HUES6 (cell line): ENCODE measurements around the gene GATD1.

Experiments
- H3K27ac ChIP-seq: 2 replicates; pipeline ENCODE4 v1.7.0; 2013; ENCODE audit warnings: low read depth, mild to moderate bottlenecking, low read length, inconsistent platforms
- H3K27me3 ChIP-seq: 2 replicates; pipeline ENCODE4 v1.6.1; 2013; ENCODE audit warnings: low read length; ENCODE audit not compliant: control insufficient read depth, insufficient read depth
- H3K36me3 ChIP-seq: 2 replicates; pipeline ENCODE4 v1.6.1; 2013; ENCODE audit warnings: low read length; ENCODE audit not compliant: control insufficient read depth, insufficient read depth
- H3K4me1 ChIP-seq: 2 replicates; pipeline ENCODE4 v1.6.1; 2013; ENCODE audit warnings: low read length; ENCODE audit not compliant: control insufficient read depth, insufficient read depth
- H3K4me3 ChIP-seq: 2 replicates; pipeline ENCODE4 v1.5.1; 2013; ENCODE audit warnings: low read depth, low read length
- H3K9ac ChIP-seq: one replicate; pipeline ENCODE4 v1.6.1; 2013; ENCODE audit warnings: mild to moderate bottlenecking, low read length
- H3K9me3 ChIP-seq: 2 replicates; pipeline ENCODE4 v1.6.1; 2013; ENCODE audit warnings: low read depth, low read length; ENCODE audit not compliant: control insufficient read depth, insufficient read depth

The GATD1 gene

DNA sequence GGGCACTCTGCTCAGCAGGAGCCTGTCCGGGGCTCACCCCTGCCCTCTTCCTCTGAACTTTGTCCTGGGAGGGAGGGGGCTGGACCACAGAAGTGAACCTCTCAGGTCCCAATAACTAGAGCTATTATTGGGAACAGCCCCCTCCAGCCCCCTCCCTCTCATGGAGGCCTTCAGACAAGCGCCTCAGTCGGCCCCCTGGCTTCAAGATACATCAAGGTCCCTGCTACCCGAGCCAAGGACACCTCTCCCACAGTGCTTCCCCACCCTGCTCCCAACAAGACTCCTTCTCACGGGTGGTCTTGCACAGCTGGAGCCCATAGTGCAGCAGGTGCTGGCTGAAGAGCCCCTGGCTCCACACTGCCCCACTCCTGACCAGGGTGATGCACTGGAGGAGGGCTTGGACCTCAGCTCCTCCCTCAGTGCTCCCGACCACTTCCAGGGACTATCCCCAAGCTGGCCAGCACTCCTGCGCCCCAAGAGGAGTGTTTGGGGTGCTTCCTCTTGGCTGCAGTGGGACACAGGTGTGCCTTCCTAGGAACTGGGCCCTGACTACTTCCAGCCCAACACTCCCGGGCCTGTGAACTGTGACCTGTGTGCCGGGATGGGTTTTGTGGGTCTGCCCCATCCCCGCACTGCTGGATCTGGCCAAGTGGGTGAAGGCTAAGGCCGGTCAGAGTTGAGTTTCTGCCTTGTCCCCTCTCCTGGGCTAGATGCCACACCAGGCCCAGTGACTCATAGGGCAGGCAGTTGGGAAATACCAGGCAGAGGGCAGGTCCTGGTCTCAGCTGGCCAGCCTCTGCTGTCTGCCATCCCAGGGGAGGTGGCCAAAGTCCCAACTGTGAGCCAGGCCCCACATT is 43.6 kb upstream of the GATD1 start:
- Histone ChIP-seq H3K9me3 (no peaks in the 10 kb centered on the region), H3K4me1 (peaks cover 10% of the 10 kb centered on the region), H3K9ac (no peak overlapping the region), H3K27ac (no peak overlapping the region), H3K36me3 (peaks cover 16% of the 10 kb centered on the region; the same call in 1 of the 2 replicates), H3K4me3 (peak overlapping the region; percentile 86), H3K27me3 (peaks cover 9% of the 10 kb centered on the region; the same call in 1 of the 2 replicates)

DNA sequence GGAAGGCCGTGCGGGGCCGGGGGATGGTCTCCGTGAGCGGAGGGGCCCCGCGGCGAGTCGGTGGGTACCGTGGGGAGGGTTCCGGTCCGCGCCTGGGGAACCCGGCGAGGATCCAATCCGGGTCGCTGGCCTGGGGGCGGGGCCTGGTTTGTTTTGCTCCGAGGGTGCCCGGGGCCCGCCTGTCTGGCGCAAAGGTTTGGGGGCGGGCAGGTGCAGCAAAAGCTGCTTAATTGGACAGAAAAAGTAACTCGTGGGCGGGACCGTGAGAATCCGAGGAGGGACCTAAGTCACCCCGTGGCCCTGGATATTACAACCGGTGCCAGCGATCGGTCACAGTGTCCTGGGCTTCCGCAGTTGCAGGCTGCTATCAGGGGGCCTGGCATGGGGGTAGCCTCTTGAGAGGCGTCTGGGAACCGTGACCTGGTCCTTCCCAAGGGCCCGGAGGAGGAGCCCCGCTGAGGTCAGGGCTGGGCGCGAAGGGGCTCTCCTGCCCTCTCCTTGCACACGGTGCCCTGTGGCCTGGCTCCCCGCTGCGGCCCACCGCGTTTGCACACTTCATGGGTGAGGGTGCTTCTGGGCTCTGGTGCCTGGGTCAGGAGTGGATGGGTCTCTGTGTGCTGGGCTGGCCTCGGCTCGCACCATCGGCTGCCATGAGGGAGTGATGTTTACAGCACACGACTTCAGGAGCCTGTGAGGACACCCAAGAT is 42.8 kb upstream of the GATD1 start:
- Histone ChIP-seq H3K4me3 (peak overlapping the region; percentile 86), H3K9ac (peak overlapping the region; percentile 34), H3K27ac (no peak overlapping the region), H3K27me3 (peaks cover under 1% of the 10 kb centered on the region; the same call in 1 of the 2 replicates), H3K36me3 (peaks cover 16% of the 10 kb centered on the region; the same call in 1 of the 2 replicates), H3K4me1 (peaks cover 10% of the 10 kb centered on the region), H3K9me3 (no peaks in the 10 kb centered on the region)

DNA sequence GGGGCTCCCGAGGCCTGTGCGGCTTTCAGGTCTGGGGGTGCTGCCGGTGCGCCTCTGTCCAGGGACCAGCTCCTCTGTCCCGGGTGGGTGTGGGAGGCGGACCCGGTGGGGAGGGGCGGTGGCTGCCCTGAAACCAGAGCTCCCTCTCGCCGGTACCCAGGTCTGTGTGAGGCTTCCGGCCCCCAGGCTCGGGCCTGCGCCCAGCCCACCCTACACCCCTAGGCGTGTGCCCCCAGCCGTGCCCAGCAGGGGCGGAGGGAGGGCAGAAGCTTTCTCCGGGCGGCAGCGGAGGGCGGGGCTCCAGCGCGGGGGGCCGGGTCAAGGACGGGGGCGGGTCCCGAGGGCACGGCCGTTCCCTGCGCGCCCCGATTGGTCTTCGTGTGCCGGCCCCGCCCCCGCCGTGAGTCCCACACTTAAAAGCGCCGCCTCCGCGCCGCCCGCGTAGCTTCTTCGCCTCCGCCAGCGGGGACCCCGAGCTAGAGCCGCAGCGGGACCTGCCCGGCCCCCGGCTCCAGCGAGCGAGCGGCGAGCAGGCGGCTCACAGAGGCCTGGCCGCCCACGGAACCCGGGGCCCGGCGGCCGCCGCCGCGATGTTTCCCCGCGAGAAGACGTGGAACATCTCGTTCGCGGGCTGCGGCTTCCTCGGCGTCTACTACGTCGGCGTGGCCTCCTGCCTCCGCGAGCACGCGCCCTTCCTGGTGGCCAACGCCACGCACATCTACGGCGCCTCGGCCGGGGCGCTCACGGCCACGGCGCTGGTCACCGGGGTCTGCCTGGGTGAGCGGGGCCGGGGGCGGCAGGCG is 42.0 kb upstream of the GATD1 start:
- Histone ChIP-seq H3K27me3 (no peaks in the 10 kb centered on the region; the same call in 1 of the 2 replicates), H3K27ac (no peak overlapping the region), H3K4me1 (peaks cover 10% of the 10 kb centered on the region), H3K9ac (peak overlapping the region; percentile 84), H3K36me3 (peaks cover 14% of the 10 kb centered on the region; the same call in 1 of the 2 replicates), H3K9me3 (no peaks in the 10 kb centered on the region), H3K4me3 (peak overlapping the region; percentile 86)

DNA sequence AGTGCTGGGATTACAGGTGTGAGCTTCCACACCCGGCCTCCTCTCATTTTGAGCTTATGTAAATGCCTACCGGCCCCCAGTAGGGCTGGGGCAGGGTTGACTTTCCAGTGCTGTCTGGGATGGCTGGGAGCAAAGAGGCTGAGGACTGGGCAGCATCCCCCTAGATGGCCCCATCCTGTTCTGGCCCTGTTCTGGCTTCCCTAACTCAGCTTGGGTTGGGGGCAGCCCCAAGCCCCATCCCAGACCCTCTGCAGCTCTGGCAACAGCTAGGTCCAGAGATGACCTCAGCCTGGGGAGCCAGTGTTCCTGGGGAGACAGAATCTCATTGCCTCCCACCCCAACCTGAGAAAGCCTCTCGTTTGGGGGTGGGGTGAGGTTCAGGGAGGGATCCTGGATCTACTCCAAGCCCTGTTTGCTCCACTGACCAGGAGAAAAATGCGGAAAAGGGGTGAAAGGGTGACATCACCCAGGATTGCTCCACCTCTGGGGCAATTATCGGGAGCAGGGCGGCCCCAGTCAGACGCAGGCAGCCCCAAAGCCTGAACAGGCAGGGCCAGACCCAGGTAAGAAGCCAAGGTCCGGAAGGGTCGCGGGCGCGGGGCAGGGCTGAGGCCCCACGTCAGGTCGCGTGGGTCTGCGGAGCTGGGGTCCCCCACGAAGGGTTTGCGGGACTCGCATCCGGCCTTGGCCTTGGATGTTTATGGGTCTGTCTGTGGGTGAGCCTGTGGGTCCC is 41.3 kb upstream of the GATD1 start, which contains the start of gene PNPLA2:
PNPLA2 (plus strand) TSS at position 519 of the 733 bp plus-strand sequence. CDS start 805 bp downstream, outside the sequence.
- Histone ChIP-seq H3K4me3 (peak within 1 kb of the TSS; percentile 86), H3K9ac (peak within 1 kb of the TSS; percentile 84), H3K27ac (no peak within 1 kb of the TSS), H3K4me1 (peaks cover 10% of the 10 kb centered on the region), H3K36me3 (peaks cover 13% of the 10 kb centered on the region), H3K9me3 (no peaks in the 10 kb centered on the region), H3K27me3 (no peaks in the 10 kb centered on the region; the same call in 1 of the 2 replicates)

DNA sequence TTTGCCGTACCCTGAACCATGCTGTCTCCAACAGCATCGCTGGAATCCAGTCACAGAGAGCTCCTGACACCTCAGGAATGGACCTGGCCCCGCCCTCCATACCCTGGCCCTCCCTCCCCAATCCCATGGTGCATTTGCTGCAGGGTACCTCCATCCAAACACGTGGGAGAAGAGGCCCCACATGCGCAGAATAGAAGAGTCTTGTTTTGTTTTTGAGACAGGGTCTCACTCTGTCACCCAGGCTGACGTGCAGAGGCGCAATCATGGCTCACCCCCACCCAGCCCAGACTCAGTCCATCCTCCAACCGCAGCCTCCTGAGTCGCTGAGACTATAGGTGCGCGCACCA is 39.1 kb upstream of the GATD1 start:
- no peak overlapping the region for H3K9ac ChIP-seq
- H3K9me3 ChIP-seq = no peaks in the 10 kb centered on the region
- H3K4me1 ChIP-seq = peaks cover 12% of the 10 kb centered on the region
- no peak overlapping the region for H3K27ac ChIP-seq
- no peaks in the 10 kb centered on the region for H3K27me3 ChIP-seq
- H3K4me3 ChIP-seq = no peak overlapping the region
- H3K36me3 ChIP-seq = peaks cover 26% of the 10 kb centered on the region

DNA sequence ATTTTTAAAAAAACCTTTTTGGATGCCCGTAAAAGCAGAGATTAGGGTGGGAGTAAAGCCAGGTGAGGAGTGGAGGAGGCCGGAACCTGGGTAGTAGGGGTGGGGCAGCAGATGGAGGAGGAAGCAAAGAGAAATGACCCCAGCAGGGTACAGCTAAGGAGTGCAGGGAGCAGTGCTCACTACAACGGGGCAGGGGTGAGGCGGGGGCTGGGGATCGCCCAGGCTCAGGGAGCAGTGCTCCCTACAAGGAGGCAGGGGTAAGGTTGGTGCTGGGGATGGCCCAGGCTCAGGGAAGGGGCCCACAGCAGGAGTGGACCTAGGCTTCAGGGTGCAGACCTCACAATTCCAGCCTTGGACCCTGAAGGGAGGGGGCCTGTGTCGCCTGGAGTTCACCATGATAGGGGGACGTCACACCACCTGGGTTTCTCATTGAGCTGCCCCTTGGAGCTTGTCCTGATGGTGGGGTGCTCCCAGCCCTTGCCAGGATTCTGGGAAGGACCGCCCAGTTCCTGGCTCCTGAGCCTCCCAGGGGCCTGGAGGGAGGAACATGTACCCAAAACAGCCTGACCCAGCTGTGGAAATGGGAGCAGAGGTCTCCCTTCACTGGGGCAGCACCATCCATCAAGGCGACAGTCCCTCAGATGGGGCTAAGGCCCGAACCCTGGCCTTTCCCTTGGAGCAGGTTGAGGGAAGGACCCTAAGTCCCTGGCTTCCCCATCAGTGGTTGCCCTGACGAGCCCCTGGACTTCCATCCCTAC is 38.6 kb upstream of the GATD1 start:
- H3K27ac ChIP-seq = no peak overlapping the region
- H3K36me3 ChIP-seq = peaks cover 32% of the 10 kb centered on the region
- H3K4me3 ChIP-seq = no peak overlapping the region
- no peaks in the 10 kb centered on the region for H3K9me3 ChIP-seq
- no peaks in the 10 kb centered on the region for H3K27me3 ChIP-seq
- peaks cover 17% of the 10 kb centered on the region for H3K4me1 ChIP-seq
- H3K9ac ChIP-seq = no peak overlapping the region

DNA sequence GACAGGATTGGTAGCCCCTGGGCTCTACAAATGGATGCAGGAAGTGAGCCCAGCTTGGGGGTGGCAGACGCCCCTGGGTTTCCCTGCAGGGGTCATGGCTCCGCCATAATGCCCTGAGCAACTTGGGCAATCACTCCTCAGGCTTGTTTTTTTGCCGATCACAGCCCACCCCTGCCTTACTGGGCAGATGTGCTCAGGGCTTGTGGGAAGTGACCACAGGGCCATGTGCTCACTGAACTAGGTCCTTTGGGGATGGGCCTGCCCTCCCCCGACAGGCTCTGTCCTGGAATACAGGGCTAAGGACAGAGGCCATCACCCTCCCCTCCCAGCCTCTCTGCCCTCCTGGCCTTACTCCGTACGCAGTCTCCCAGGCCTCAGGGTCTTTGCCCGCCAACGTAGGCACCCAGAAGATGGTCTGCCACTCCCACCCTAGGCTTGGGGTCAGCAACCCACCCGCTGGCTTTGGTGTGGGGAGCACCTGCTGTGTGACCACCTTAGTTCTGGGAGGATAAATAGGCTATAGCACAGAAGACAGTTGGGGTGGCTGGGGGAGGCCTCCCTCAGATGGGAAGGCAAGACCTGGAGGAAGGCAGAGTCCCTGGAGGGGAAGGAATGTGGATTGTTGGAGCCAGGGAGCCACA is 36.3 kb upstream of the GATD1 start:
- no peaks in the 10 kb centered on the region for H3K9me3 ChIP-seq
- peaks cover 33% of the 10 kb centered on the region for H3K36me3 ChIP-seq
- peaks cover 13% of the 10 kb centered on the region for H3K4me1 ChIP-seq
- no peaks in the 10 kb centered on the region for H3K27me3 ChIP-seq
- H3K4me3 ChIP-seq = no peak overlapping the region
- H3K27ac ChIP-seq = no peak overlapping the region
- H3K9ac ChIP-seq = peak overlapping the region; percentile 17

DNA sequence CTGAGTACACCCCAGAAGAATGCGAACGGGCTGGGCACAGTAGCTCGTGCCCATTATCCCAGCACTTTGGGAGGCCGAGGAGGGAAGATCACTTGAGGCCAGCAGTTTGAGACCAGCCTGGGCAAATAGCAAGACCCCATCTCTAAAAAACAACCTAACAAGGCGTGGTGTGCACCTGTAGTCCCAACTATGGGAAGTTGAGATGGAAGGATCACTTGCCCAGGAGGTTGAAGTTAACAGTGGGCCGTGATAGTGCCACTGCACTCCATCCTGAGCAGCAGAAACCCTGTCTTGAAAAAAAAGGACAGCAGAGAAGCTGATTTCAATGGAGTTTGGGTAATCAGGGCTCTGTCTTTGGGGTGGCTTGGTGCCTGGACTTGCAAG is 35.8 kb upstream of the GATD1 start:
- Histone ChIP-seq H3K4me3 (no peak overlapping the region), H3K27ac (no peak overlapping the region), H3K4me1 (peaks cover 11% of the 10 kb centered on the region; the same call in 1 of the 2 replicates), H3K9ac (peak overlapping the region; percentile 17), H3K36me3 (peaks cover 33% of the 10 kb centered on the region), H3K27me3 (no peaks in the 10 kb centered on the region), H3K9me3 (no peaks in the 10 kb centered on the region)

DNA sequence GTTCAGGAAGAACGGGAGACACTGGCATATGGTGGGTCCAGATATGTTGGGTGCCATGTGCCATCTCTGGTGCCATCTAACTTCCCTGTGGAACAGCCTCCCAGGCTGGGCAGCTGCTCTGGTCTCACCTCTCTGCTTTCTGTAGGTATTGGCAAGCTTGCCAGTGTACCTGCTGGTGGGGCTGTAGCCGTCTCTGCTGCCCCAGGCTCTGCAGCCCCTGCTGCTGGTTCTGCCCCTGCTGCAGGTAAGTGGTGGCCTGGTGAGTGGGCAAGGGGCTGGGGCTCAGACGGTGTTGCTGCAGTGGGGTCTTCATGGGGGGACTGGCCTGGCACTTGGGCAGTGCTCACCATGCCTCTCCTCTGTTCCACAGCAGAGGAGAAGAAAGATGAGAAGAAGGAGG is 35.1 kb upstream of the GATD1 start:
- Histone ChIP-seq H3K27me3 (no peaks in the 10 kb centered on the region), H3K4me3 (no peak overlapping the region), H3K27ac (no peak overlapping the region), H3K9ac (no peak overlapping the region), H3K9me3 (no peaks in the 10 kb centered on the region), H3K4me1 (peaks cover 11% of the 10 kb centered on the region; the same call in 1 of the 2 replicates), H3K36me3 (peaks cover 33% of the 10 kb centered on the region)
